Epithelial cell of esophagus (primary cell): ENCODE results near the gene VRK2.
"Not testable (repeated sequence)": the region's sequence is repeated elsewhere in the genome, so short reads cannot be mapped to it uniquely, and the experiment has no call there.

ENCODE experiments used
- DNase-seq: peaks from one replicate; pipeline ENCODE4 v3.0.0; 2010; ENCODE audit warnings: low read depth
- H3K4me3 ChIP-seq: 2 replicates; pipeline ENCODE4 v1.5.1; 2011; ENCODE audit warnings: mild to moderate bottlenecking, low read length, control low read depth
- TF ChIP-seq, protein P1 (sequence below): IDR thresholded peaks from 2 replicates; pipeline ENCODE4 v1.5.1; 2011; ENCODE audit warnings: low read depth, mild to moderate bottlenecking, low read length, control low read depth, inconsistent platforms; ENCODE audit not compliant: insufficient read depth; ENCODE audit errors: missing control alignments

Gene VRK2

DNA sequence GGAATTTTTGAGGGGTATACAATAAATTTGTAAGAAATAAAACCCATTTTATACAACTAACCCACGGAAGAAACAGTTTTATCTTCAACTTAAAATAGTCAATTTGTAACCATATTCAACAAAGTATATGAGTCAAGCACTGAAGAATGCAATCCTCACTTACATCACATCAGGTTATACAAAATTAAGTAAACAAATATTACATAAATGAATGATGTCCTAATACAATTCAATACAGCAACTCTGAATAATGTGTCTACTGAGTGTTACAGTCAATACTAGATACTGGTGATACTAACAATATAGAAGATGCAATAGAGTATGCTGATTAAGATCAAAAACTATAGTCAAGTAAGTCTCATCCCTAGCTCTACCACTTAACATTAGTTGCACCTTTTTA is 135.9 kb downstream of the VRK2 start:
- TF ChIP-seq, protein P1, sequence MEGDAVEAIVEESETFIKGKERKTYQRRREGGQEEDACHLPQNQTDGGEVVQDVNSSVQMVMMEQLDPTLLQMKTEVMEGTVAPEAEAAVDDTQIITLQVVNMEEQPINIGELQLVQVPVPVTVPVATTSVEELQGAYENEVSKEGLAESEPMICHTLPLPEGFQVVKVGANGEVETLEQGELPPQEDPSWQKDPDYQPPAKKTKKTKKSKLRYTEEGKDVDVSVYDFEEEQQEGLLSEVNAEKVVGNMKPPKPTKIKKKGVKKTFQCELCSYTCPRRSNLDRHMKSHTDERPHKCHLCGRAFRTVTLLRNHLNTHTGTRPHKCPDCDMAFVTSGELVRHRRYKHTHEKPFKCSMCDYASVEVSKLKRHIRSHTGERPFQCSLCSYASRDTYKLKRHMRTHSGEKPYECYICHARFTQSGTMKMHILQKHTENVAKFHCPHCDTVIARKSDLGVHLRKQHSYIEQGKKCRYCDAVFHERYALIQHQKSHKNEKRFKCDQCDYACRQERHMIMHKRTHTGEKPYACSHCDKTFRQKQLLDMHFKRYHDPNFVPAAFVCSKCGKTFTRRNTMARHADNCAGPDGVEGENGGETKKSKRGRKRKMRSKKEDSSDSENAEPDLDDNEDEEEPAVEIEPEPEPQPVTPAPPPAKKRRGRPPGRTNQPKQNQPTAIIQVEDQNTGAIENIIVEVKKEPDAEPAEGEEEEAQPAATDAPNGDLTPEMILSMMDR, result no peak

DNA sequence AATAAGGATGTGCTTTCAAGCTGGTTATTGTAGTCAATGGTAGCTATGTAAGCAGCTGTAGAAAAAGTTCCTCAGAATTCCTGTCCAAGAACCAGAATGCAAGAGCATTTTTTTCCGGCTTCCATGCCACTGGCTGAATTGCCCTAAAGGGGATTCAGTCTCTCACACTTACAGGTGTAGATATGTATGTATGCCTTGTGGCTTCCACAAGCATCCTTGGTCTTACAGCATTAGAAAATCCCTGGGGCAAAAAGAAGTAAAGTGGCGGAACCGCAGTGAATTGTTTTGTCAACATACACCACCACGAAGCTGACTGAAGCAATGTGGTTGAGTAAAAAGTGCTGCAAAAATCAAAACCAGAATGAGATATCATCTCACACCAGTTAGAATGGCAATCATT is 139.9 kb downstream of the VRK2 start:
- TF ChIP-seq, protein P1, result no peak
- DNase-seq, result no peak
- no peak overlapping the region for H3K4me3 ChIP-seq

More for the DNA sequence above, 135.9 kb downstream of the VRK2 start:
- peak; percentile 69 for DNase-seq
- no peak overlapping the region for H3K4me3 ChIP-seq

DNA sequence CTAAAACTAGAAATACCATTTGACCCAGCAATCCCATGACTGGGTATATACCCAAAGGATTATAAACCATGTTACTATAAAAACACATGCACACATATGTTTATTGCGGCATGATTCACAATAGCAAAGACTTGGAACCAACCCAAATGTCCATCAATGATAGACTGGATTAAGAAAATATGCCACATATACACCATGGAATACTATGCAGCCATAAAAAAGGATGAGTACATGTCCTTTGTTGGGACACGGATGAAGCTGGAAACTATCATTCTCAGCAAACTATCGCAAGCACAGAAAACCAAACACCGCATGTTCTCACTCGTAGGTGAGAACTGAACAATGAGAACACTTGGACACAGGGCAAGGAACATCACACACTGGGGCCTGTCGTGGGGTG is 140.4 kb downstream of the VRK2 start:
- DNase-seq, H3K4me3 ChIP-seq: not testable (repeated sequence)

DNA sequence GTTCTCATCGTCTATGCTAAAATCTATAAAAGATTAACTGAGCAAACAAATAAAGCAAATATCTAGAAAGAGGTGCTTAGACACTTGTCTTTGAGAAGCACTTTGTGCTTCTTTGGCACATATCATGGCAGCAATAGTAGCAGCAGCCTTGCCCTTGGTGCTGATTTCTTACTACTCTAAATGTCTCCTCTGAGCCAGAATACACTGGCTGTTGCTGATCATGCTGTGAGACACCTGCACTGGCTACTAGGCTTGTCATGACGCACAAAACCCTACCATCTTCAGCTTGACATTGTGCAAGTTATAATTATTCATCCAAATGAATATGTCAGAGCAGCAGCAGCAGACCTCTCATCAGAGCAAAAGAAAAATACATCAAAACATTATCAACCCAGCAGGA is 147.9 kb downstream of the VRK2 start:
- peak; percentile 30 for DNase-seq
- no peak overlapping the region for H3K4me3 ChIP-seq
- TF ChIP-seq, protein P1, result no peak

DNA sequence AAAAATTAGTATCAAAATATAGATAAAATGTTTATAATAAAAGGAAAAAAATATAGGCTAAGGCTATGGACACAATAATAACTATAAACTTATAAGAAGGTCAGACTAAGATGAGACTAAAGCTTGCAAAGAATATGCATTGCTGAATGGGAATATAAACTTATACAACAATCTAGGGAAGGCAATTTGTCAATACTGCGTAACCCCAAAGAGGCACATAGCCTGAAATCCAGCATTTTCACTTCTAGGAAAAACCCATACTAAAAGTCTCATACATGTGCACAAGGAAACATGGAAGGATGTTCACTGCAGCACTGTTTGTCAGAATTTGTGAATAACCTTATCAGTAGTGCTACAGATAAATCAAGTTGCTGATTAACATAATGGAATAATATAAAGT is 149.1 kb downstream of the VRK2 start:
- TF ChIP-seq, protein P1, result no peak
- DNase-seq, result no peak

DNA sequence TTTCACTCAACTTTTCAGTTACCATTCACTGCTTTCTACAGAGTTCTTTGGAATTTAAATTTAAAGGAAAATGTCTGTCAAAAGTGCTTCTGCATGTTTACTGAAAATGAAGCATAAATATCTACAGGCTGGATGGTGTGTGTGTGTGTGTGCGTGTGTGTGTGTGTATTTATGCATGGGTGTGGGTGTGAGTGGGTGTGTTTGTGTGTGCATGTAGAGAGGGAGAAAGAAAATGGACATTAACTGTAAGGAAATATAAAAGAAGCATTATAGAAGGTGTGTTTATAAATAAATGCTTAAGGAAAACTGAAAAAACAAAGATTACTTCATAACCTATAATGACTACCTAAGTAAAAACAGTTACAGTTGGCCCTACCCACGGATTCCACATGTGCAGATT is 151.3 kb downstream of the VRK2 start:
- no peak overlapping the region for H3K4me3 ChIP-seq
- TF ChIP-seq, protein P1, result no peak
- no peak for DNase-seq

More for the DNA sequence above, 149.1 kb downstream of the VRK2 start:
- no peak overlapping the region for H3K4me3 ChIP-seq

DNA sequence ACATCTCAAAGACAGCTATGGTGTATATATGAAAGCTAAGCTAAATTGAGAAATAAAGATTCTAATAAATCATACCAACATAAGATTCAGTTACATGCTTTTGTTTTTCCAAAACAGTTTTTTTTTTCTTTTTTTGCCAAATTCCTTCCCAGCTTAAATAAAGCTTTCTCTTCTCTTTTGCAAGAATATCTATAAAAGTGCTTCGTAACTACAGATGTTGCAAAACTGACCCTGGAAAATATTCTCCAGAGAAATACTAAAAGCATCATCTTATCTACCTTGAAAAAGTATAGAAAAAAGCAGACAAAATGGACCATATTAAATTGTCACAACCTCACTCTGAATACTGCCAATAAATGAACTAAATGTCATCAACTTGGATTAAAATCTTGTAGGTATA is 155.8 kb downstream of the VRK2 start:
- TF ChIP-seq, protein P1, result no peak
- H3K4me3 ChIP-seq, result no peak overlapping the region
- no peak for DNase-seq
